LHCN-M2 (cell line): ENCODE measurements around the gene FGF21. TPM values are rescaled to one million over a fixed set of nuclear protein-coding genes. Genes with fewer than 3 reads are reported as not detected.

ENCODE experiments used
- DNase-seq: peaks from one replicate; pipeline ENCODE4 v3.0.0-alpha.2; 2012; ENCODE audit warnings: low read depth
- total RNA-seq: library from RNA; depleted of rRNA; stranded (reverse); fragments of >200 nt; gene quantifications from 2 replicates; pipeline ENCODE4 v1.2.3, GENCODE V29; 2014

Gene FGF21
- total RNA-seq, 1 experiment from 2014 or later, result not detected

DNA sequence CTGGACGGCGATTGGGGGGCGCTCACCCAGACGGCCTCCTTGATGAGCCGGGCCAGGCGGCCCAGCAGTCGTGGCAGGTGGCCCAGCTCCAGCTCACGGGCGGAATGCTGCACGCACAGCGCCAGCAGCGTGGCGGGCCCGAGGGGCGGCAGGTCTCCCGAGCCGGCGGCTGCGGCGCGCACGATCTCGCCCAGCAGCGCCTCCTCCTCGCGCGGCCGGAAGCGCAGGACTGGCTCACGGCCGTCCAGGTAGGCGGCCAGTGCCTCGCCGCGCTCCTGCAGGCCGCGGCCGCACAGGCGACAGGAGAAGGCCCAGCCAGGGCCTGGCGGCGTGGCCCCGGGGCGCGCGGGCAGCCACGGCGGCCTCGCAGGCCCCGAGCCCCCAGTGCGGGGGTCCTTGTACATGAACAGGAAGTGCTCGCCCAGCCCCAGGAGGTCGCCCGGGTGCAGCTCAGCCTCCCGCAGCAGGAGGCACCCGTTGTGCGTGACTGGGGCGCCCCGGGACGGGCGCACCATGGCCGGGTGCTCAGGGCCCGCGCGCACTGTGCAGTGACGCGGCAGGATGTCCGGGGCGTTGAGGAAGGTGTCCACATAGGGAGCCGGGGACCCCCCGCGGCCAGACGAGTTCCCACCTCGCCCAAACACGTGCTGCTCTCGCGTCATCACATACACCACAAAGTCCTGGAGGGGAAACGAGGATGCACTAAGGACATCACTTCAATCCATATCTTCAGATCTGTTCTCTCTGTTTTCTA is 26.2 kb upstream of the FGF21 start:
- no peak for DNase-seq

GRCh38 chr19:48731452-48731851 is 23.9 kb upstream of the FGF21 start:
- no peak for DNase-seq

GRCh38 chr19:48734625-48735024 is 20.7 kb upstream of the FGF21 start:
- no peak for DNase-seq

DNA sequence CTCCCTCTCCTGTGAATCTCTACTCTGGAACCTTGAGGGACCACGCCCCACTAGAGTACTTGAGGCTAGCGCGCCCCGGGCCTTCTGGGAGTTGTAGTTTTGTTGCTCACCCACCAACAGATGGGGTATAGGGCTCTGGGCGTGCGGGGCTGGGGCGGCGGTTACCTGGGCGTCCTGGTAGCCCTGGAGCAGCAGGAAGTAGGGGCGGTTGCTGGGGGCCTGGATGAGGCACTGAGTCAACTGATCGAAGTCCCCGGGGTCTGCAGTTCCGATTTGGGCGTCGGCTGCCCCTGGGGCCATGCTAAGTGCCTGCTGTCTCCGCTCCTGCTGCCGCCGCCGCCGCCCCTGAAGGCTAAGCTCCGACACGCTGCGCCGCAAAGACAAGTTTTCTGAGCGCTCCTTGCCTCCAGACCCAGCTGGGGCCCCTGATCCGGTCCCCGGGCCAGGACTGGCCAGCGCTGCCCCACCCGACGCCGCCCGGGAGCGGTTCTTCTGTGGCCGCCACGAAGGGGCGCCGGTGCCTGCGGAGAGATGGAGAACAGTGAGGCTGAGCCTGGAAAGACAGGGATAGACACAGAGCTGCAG is 20.2 kb upstream of the FGF21 start:
- no peak for DNase-seq

DNA sequence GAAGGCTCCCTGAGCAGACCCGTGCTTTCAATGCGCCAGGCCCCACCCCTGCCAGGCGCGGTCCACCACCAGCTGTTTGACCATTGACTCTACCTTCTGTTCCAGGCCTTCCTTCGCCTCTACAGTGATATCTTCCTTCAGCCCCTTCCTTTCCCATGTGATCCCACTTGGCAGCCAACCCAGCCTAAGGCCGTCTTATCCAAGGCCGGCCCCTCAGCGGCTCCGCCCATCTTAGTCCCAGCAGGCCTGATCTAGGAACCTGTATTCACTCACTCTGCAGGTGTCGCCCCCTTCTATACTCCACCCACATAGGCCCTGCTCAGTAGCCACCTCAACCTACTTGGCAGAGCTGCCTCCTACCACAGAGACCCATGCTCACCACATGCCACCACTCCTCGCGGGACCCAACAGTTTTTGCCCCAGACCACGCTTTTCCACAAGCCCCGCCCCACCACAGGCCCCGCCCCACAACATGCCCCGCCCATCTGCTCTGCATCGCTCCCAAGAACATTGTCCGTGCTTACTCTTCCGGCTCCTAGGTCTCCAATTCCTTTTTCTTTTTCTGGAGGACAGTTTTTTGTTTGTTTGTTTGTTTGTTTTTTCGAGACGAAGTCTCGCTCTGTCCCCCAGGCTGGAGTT is 17.8 kb upstream of the FGF21 start:
- no peak for DNase-seq

DNA sequence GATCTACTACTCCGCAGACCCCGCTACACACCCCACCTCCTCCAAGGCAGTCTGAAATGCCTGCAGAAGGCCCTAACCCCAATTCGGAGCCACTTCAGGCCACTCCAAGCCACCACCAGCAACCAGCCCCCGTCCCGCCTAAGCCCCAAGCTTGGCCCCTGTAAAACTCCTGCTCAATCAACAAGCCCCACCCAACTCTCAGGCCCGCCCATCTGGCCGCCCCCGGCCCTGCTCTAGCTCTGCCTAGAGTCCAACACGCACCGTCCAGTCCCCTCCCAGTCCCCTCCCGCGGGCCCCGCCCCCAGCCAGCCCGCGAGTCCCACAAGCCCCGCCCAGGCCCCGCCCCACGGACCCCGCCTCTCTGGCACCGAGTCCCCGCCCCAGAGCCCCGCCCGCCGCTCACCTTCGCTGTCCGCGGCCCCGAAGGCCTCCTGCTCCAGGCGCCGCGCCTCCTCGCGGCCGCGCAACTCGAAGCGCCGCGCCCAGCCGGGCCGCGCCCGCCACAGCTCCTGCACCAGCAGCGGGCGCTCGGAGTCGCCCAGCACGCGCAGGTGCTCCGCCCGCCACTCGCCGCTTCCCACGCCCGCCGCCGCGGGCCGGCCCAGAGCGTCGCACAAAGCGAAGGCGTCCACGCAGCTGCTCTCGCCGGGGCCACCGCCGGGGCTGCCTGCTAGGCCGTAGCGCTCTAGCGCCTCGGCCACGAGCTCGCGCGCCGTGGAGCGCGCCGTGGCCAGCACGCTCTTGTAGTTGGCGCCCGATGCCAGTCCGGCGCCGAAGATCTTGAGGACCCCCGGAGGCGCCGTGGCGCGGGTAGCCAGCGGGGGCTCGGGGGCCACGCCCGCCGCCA is 16.5 kb upstream of the FGF21 start:
- peak; percentile 60 for DNase-seq

DNA sequence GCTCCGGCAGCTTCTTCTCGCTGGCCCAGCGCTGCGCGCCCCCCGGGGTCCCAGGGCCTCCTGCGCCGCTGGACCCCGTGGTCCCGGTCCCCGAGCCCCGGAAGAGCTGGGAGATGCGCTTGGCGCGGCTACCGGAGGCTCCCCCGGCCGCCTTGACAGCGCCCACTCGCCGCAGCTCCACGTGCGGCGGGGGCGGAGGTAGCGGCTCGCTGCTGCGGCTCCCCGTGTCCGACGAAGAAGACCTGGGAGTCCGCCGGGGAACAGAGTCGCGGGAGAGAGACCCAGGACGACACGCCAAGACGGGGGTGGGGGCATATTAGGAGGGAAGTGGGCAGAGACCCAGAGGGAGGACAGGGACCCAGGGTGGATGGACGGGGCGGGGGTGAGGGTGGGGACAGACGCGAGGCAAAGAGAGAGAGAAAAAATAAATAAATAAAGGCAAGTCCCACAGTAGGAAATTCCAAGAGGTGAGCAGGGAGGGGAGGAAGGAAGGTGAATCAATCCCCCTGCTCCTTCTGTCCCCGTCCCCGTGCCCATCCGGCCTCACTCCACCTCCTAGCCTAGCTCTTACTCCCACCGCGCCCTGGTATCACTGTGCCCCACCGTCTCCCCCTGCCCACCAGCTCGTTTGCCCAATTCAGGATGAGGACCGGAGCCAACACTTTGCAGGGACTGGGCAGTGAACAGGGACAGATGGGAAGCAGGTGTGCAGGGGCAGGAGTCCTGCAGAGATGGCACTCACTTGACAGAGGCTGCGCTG is 15.7 kb upstream of the FGF21 start:
- DNase-seq, result no peak

GRCh38 chr19:48740164-48740972 is 15.0 kb upstream of the FGF21 start, which contains the start of gene RASIP1:
TSS of gene RASIP1 (minus strand) at chr19:48740610. CDS start at chr19:48740282, 328 bp downstream.
- no peak for DNase-seq

DNA sequence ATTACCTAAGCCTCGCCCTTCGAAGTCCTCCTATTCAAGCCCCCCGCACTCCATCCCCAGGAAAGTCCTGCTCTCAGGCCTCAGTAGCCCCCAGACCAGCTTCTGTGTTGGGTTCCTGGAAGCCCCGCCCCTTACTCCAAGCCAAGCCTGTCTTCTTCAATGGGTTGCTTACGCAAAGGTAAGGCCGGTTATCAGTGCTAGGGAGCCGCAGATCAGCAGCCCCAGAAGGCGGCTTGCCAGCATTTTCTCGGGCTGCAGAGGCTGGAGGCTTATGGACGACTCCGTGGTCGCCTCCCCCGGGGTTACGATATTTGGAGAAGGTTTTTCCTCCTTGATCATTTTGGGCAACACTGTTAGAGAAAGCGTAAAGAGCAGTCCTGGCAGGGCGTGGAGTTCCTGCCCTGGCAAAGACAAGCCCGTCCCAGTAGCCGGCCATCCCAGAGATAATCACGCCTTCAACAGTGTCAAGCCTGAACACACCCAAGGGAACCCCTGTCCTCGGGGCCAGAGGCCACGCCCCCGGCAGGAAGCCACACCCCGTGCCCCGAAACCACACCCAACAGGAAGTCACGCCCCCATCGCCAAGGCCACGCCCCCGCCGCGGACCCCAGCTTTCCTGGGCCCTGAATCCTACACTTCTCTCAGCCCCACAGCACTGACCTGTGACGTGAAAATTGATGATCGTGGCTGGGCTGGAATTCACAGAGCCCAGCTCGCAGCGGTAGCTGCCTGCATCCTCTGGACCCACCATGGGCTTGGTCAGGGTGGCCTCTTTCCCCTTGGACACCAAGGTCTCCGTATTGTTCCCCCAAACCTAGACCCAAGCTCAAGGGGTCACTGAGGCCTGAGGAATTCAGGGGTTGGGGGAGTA is 14.0 kb upstream of the FGF21 start:
- no peak for DNase-seq

GRCh38 chr19:48742096-48742495 is 13.2 kb upstream of the FGF21 start:
- no peak for DNase-seq

- DNase-seq, result peak; percentile 50
Measured at GRCh38 chr19:48745208-48745995, 9.9 kb upstream of the FGF21 start.

GRCh38 chr19:48746110-48746509 is 9.2 kb upstream of the FGF21 start:
- no peak for DNase-seq

DNA sequence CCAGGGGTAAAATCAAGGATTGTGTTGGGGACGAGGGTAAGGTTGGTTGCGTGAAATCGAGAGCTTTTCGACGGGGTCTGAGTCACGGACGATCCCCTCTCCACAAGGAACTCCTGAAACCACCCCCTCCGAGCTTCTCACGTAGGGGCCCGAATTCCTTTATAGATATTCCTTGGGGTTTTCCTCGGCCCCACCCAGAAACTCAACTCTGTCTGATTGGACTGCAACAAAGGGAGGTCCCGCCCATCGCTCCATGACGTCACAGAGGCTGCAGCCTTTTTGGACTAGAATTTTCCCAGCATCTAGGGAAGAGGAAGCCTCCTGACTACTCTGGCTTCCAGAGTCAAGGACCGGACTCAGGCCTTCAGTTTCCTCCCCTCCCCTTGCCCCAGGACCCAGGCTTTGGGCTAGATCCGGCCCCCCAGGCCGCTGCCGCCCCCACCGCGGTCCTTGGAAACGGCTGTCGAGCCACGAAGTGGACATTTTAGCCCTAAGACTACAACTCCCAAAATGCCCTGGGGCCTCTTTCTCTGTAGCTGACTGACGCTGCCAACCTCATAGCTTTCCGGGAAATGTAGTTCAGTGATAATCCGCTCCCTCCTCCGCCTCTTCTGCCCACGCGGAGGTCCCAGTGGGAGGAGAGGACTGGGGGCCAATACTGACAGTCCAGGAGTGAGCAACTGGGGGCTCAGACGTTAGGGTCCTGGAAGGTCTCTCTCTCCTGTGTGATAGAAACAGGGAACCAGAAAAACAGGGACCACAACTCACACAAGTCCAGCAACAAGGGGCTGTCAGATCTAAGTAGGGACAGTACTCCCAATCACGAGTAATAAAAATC is 8.4 kb upstream of the FGF21 start, which contains the start of gene IZUMO1:
Gene IZUMO1, minus strand, starts transcription at position 172 of the 838 bp plus-strand sequence. CDS start 1,050 bp downstream, outside the sequence.
- DNase-seq, result peak; percentile 68

DNA sequence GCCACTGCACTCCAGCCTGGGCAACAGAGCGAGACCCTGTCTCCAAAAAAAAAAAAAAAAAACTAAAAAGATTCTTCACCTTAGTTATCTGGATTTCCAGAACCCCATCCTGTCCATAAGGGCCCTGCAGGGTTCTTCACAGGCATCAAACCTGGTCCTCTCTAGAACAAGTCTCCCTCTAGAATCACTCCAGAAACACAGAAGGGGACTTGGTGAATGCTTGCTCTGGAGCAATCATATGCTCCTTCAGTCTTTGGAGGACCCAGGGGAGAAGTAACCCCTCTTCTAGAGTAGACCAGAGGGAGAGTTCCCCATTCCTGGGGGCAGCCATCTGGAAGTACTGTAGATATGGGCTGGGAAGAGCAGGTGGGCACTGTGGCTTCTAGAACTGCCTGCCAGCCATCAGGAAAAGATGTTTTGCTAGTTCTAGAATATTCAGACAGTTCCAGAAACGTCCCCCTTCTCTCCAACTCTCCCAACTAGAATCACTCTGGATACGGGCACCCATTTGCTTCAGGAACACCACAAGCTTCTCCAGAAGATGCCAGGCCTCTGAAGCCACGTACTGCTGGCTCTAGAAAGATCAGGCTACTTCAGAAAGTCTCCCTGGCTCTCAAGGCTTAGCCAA is 5.6 kb upstream of the FGF21 start:
- no peak for DNase-seq

- no peak for DNase-seq
Measured at GRCh38 chr19:48750351-48750750, 5.0 kb upstream of the FGF21 start.

GRCh38 chr19:48750771-48751504 is 4.4 kb upstream of the FGF21 start:
- no peak for DNase-seq
